ENCODE results near the gene FRMD4B.

Gene FRMD4B

GRCh38 chr3:69385723-69386555 is at the start of gene FRMD4B:
Gene FRMD4B, minus strand, starts transcription at chr3:69386088. Its CDS starts 99 bp downstream, at chr3:69385989.
- H3K4me3 ChIP-seq (ENCODE audit: low read depth, low read length), result peak within 1 kb of the TSS; percentile 67
- H3K36me3 ChIP-seq (ENCODE audit: control insufficient read depth, insufficient read depth, low read length), result no peaks in the 10 kb centered on the region
- H3K27me3 ChIP-seq (ENCODE audit: control insufficient read depth, insufficient read depth, low read length), result peaks cover 37% of the 10 kb centered on the region
- no peak within 1 kb of the TSS; the same call in 1 of the 2 replicates for H3K9ac ChIP-seq (ENCODE audit: low read depth, low read length)
- H3K9me3 ChIP-seq (ENCODE audit: control insufficient read depth, insufficient read depth, low read length), result no peaks in the 10 kb centered on the region
- H3K27ac ChIP-seq (ENCODE audit: low read depth, low read length), result no peak within 1 kb of the TSS
- peaks cover 8% of the 10 kb centered on the region; the same call in 1 of the 2 replicates for H3K4me1 ChIP-seq (ENCODE audit: control insufficient read depth, insufficient read depth, low read length)

GRCh38 chr3:69433969-69434325 is 48.1 kb upstream of the FRMD4B start:
- H3K27me3 ChIP-seq (ENCODE audit: control insufficient read depth, insufficient read depth, low read length), result no peaks in the 10 kb centered on the region
- no peaks in the 10 kb centered on the region for H3K4me1 ChIP-seq (ENCODE audit: control insufficient read depth, insufficient read depth, low read length)
- no peaks in the 10 kb centered on the region for H3K36me3 ChIP-seq (ENCODE audit: control insufficient read depth, insufficient read depth, low read length)
- no peaks in the 10 kb centered on the region for H3K9me3 ChIP-seq (ENCODE audit: control insufficient read depth, insufficient read depth, low read length)
- H3K4me3 ChIP-seq (ENCODE audit: low read depth, low read length), result no peak overlapping the region
- no peak overlapping the region for H3K9ac ChIP-seq (ENCODE audit: low read depth, low read length)
- no peak overlapping the region for H3K27ac ChIP-seq (ENCODE audit: low read depth, low read length)

DNA sequence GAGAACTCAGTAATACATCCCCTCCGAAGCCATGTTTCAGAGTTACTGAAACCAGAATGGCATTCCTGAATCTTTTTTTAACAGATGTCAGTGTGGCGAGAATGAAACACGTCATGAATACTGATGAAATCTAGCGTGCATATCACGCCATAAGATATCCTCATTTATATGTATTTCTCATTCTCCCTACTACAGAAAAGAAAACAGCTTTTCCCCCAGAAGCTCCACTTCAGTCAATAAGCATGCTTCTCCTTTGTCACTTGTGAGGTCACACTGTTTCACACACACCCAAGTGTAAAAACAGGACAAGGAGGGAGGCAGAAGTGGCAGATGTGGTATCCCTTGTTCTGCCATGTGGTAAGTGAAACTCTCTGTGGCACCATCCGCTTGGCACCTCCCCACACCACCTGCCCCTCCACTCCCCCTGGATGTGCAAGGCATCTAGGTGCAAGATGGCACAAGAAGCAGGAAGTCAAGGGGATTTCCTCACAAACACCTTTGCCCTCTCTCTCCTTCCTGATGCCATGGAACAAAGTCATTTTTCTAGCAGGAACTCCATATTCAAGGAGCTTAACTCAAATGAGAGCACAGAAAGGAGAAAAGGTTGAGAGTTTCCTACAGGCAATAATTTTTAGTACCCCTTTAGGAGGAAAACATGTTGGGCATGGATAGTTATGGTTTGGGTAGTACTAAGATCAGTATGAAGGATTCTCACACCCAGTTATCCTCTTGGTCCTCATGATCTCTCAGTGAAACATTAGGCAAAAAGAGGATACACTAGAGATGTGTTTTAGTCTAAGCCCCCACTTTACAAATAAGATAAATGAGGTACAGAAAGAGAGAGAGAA is 47.5 kb upstream of the FRMD4B start:
- Histone ChIP-seq H3K27ac (ENCODE audit: low read depth, low read length) (no peak overlapping the region), H3K9ac (ENCODE audit: low read depth, low read length) (no peak overlapping the region), H3K9me3 (ENCODE audit: control insufficient read depth, insufficient read depth, low read length) (no peaks in the 10 kb centered on the region), H3K36me3 (ENCODE audit: control insufficient read depth, insufficient read depth, low read length) (no peaks in the 10 kb centered on the region), H3K4me1 (ENCODE audit: control insufficient read depth, insufficient read depth, low read length) (no peaks in the 10 kb centered on the region), H3K27me3 (ENCODE audit: control insufficient read depth, insufficient read depth, low read length) (no peaks in the 10 kb centered on the region), H3K4me3 (ENCODE audit: low read depth, low read length) (no peak overlapping the region)

DNA sequence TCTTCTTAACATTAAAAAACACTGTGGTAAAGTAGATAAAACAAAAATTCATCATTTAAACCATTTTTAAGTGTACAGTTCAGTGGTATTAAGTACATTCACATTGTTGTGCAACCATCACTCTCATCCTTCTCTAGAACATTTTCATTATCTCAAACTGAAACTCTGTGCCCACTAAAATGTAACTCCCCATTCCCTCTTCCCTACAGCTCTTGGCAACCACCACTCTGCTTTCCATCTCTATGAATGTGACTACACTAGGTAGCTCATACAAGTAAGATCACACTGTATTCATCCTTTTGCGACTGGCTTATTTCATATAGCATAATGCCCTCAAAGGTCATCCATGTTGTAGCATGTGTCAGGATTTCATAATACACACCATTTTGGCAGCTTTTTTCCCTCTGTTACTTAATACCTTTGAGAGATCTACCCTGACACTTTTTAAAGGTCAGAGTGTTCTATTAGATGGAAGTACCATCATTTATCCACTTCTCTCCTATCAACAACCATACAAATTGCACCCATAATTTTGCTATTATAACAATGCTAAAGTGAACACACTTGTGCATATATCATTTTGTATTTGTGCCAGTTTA is 42.9 kb upstream of the FRMD4B start:
- Histone ChIP-seq H3K36me3 (ENCODE audit: control insufficient read depth, insufficient read depth, low read length) (no peaks in the 10 kb centered on the region), H3K27ac (ENCODE audit: low read depth, low read length) (no peak overlapping the region), H3K4me1 (ENCODE audit: control insufficient read depth, insufficient read depth, low read length) (0 out of 2 replicates have a peak, but pooled peaks cover 5% of the 10 kb centered on the region), H3K9ac (ENCODE audit: low read depth, low read length) (no peak overlapping the region), H3K9me3 (ENCODE audit: control insufficient read depth, insufficient read depth, low read length) (no peaks in the 10 kb centered on the region), H3K27me3 (ENCODE audit: control insufficient read depth, insufficient read depth, low read length) (no peaks in the 10 kb centered on the region), H3K4me3 (ENCODE audit: low read depth, low read length) (no peak overlapping the region)

DNA sequence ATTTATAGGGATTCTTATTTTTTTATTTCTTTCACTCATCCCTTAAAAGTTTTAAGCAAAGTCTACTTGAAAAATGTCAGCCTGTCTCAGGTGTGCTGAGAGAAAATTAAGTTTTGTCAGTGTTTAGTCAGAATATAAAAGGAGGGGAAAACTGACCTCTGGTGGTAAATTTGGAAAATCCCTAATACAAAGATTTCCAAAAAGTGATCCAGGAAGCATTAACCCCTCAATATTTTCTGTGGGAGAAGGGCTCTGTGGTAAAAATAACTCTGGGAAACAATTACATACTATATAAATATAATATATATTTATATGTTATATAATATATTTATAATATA is 41.0 kb upstream of the FRMD4B start:
- 0 out of 2 replicates have a peak, but pooled peaks cover 5% of the 10 kb centered on the region for H3K4me1 ChIP-seq (ENCODE audit: control insufficient read depth, insufficient read depth, low read length)
- H3K4me3 ChIP-seq (ENCODE audit: low read depth, low read length), result no peak overlapping the region
- H3K9me3 ChIP-seq (ENCODE audit: control insufficient read depth, insufficient read depth, low read length), result no peaks in the 10 kb centered on the region
- no peak overlapping the region for H3K9ac ChIP-seq (ENCODE audit: low read depth, low read length)
- H3K27me3 ChIP-seq (ENCODE audit: control insufficient read depth, insufficient read depth, low read length), result no peaks in the 10 kb centered on the region
- no peak overlapping the region for H3K27ac ChIP-seq (ENCODE audit: low read depth, low read length)
- no peaks in the 10 kb centered on the region for H3K36me3 ChIP-seq (ENCODE audit: control insufficient read depth, insufficient read depth, low read length)

- H3K4me3 ChIP-seq (ENCODE audit: low read depth, low read length), result no peak overlapping the region
- no peaks in the 10 kb centered on the region for H3K27me3 ChIP-seq (ENCODE audit: control insufficient read depth, insufficient read depth, low read length)
- H3K27ac ChIP-seq (ENCODE audit: low read depth, low read length), result no peak overlapping the region
- H3K36me3 ChIP-seq (ENCODE audit: control insufficient read depth, insufficient read depth, low read length), result no peaks in the 10 kb centered on the region
- H3K9me3 ChIP-seq (ENCODE audit: control insufficient read depth, insufficient read depth, low read length), result no peaks in the 10 kb centered on the region
- H3K4me1 ChIP-seq (ENCODE audit: control insufficient read depth, insufficient read depth, low read length), result 0 out of 2 replicates have a peak, but pooled peaks cover 5% of the 10 kb centered on the region
- no peak overlapping the region for H3K9ac ChIP-seq (ENCODE audit: low read depth, low read length)
Observed at GRCh38 chr3:69426291-69426966, 40.5 kb upstream of the FRMD4B start.

DNA sequence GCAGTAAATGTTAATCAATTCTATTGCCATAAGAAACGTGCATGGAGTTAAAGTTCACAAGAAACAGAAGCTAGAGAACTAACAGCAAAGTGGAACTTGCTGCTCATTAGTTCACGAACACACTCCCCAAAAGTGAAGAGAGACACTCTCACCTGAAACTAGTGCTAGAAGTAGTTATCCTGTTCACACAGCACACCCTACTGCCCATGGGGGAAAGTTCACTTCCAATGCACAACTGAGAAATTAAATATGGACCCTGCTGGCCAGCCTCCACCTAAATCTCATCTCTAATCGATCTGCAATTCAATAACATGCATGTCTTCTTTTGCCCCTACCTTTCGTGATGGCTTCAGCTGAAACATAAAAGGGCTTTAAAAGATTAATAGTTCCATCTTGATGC is 39.4 kb upstream of the FRMD4B start:
- Histone ChIP-seq H3K27me3 (ENCODE audit: control insufficient read depth, insufficient read depth, low read length) (no peaks in the 10 kb centered on the region), H3K9me3 (ENCODE audit: control insufficient read depth, insufficient read depth, low read length) (no peaks in the 10 kb centered on the region), H3K36me3 (ENCODE audit: control insufficient read depth, insufficient read depth, low read length) (no peaks in the 10 kb centered on the region), H3K4me1 (ENCODE audit: control insufficient read depth, insufficient read depth, low read length) (0 out of 2 replicates have a peak, but pooled peaks cover 5% of the 10 kb centered on the region), H3K4me3 (ENCODE audit: low read depth, low read length) (no peak overlapping the region), H3K27ac (ENCODE audit: low read depth, low read length) (no peak overlapping the region), H3K9ac (ENCODE audit: low read depth, low read length) (no peak overlapping the region)

GRCh38 chr3:69423463-69424155 is 37.7 kb upstream of the FRMD4B start:
- Histone ChIP-seq H3K9ac (ENCODE audit: low read depth, low read length) (no peak overlapping the region), H3K4me3 (ENCODE audit: low read depth, low read length) (no peak overlapping the region), H3K4me1 (ENCODE audit: control insufficient read depth, insufficient read depth, low read length) (0 out of 2 replicates have a peak, but pooled peaks cover 5% of the 10 kb centered on the region), H3K27ac (ENCODE audit: low read depth, low read length) (no peak overlapping the region), H3K27me3 (ENCODE audit: control insufficient read depth, insufficient read depth, low read length) (no peaks in the 10 kb centered on the region), H3K9me3 (ENCODE audit: control insufficient read depth, insufficient read depth, low read length) (no peaks in the 10 kb centered on the region), H3K36me3 (ENCODE audit: control insufficient read depth, insufficient read depth, low read length) (no peaks in the 10 kb centered on the region)

GRCh38 chr3:69422751-69423150 is 36.9 kb upstream of the FRMD4B start:
- Histone ChIP-seq H3K27me3 (ENCODE audit: control insufficient read depth, insufficient read depth, low read length) (no peaks in the 10 kb centered on the region), H3K9me3 (ENCODE audit: control insufficient read depth, insufficient read depth, low read length) (no peaks in the 10 kb centered on the region), H3K36me3 (ENCODE audit: control insufficient read depth, insufficient read depth, low read length) (no peaks in the 10 kb centered on the region), H3K9ac (ENCODE audit: low read depth, low read length) (no peak overlapping the region), H3K4me1 (ENCODE audit: control insufficient read depth, insufficient read depth, low read length) (0 out of 2 replicates have a peak, but pooled peaks cover 5% of the 10 kb centered on the region), H3K4me3 (ENCODE audit: low read depth, low read length) (no peak overlapping the region), H3K27ac (ENCODE audit: low read depth, low read length) (no peak overlapping the region)
